ENCODE data around the gene VWDE. TPM values are rescaled to one million over a fixed set of nuclear protein-coding genes. Genes with fewer than 3 reads are reported as not detected.

VWDE gene
- total RNA-seq, 2 experiments from 2014 or later: 1.5 to 1.9 TPM

DNA sequence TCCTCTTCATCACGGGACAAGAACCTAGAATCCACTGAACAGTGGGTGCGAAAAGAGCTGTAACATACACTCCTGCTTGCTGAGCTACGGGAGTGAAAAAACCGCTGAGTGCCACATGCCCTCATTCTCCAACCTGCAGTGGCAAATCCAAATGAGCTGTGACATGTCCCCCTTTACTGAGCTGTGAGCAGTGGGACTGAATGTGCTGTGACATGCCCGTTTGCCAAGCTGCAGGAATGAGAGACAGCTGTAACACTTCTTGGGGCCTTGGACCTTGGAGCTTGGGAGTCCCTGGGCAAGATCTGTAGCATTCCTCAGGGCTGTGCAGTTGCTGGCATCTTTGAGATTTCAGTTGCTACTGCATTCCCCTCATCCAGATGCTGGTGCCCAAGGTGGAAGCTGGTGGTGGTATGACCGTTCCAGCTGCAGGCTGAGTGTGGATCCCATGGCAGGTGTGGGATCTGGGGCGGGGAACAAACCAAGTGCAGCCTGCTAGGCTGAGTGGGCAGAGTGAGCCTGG is 107.6 kb downstream of the VWDE start:
- CTCF ChIA-PET: interaction anchor here (0.7 to 1.9 kb wide), 3 partner anchors 15 to 181 kb away, joined by 3 to 4 read pairs (median 3); partner anchors contain the start of gene TMEM106B
- intact Hi-C loops (cut with micrococcal nuclease): no loop called here
- peaks cover 5% of the 10 kb centered on the region for H3K27me3 Mint-ChIP-seq (ENCODE audit: low read depth)
- H3K4me1 Mint-ChIP-seq (ENCODE audit: low read depth): peaks cover 5% of the 10 kb centered on the region
- no peak overlapping the region for H3K27ac Mint-ChIP-seq
- H3K4me3 Mint-ChIP-seq: no peak overlapping the region
- no peak for DNase-seq
- no peaks in the 10 kb centered on the region for H3K9me3 Mint-ChIP-seq
- H3K36me3 Mint-ChIP-seq (ENCODE audit: low read depth): no peaks in the 10 kb centered on the region

DNA sequence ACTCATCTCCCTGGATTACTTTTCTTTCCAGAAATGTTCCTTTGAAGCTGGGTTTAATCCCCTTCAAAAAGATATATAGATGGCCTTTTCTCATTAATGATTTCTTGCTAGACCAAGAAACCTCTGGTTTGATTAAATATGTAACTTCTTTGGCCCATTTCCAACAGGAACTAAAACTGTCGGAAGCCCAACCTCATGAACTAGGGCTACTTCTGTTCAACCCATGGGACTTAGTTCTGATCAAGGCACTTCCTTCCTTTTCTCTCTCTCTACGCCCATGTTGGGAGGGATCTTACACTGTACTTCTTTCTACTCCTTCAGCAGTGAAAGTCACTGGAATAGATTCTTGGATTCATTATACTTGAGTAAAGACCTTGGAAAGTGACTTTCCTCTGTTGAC is 109.0 kb downstream of the VWDE start:
- no peak overlapping the region for H3K27ac Mint-ChIP-seq
- intact Hi-C loops (cut with micrococcal nuclease): loop anchor here (5.0 kb wide), 1 partner anchor 182 kb away; no protein-coding TSS in a partner anchor
- CTCF ChIA-PET: no interaction called here
- no peak overlapping the region for H3K4me3 Mint-ChIP-seq
- H3K9me3 Mint-ChIP-seq: peaks cover 2% of the 10 kb centered on the region
- H3K27me3 Mint-ChIP-seq (ENCODE audit: low read depth): peaks cover 5% of the 10 kb centered on the region
- peaks cover 5% of the 10 kb centered on the region for H3K4me1 Mint-ChIP-seq (ENCODE audit: low read depth)
- H3K36me3 Mint-ChIP-seq (ENCODE audit: low read depth): no peaks in the 10 kb centered on the region
- no peak for DNase-seq

DNA sequence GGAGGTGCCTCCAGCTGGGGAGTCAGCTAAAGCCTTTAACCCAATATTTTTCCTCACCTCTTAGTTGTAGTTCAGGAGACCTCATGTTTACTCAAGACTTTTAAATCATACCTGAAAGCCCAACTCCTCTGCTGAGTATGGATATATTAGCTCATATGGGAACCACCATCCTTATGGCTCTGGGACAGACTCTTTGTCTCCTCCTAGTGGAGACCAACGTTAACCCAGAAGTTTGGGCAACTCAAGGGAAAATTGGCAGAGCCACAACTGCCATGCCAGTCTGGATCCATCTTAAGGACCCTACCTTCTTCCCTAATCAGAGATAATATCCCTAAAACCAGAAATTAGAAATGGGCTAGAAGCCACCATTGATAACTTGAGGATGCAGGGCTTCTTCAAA is 111.8 kb downstream of the VWDE start:
- no peaks in the 10 kb centered on the region for H3K36me3 Mint-ChIP-seq (ENCODE audit: low read depth)
- peaks cover 5% of the 10 kb centered on the region for H3K4me1 Mint-ChIP-seq (ENCODE audit: low read depth)
- H3K27ac Mint-ChIP-seq: no peak overlapping the region
- peaks cover 11% of the 10 kb centered on the region for H3K9me3 Mint-ChIP-seq
- peaks cover 5% of the 10 kb centered on the region for H3K27me3 Mint-ChIP-seq (ENCODE audit: low read depth)
- intact Hi-C loops (cut with micrococcal nuclease): loop anchor here (1.0 to 5.0 kb wide), 3 partner anchors 81 to 226 kb away; partner anchors contain the start of gene TMEM106B
- H3K4me3 Mint-ChIP-seq: no peak overlapping the region
- CTCF ChIA-PET: interaction anchor here (0.6 to 2.2 kb wide), 10 partner anchors 10 to 227 kb away, joined by 3 to 15 read pairs (median 3); partner anchors contain the start of gene TMEM106B
- peak; percentile 17 for DNase-seq

DNA sequence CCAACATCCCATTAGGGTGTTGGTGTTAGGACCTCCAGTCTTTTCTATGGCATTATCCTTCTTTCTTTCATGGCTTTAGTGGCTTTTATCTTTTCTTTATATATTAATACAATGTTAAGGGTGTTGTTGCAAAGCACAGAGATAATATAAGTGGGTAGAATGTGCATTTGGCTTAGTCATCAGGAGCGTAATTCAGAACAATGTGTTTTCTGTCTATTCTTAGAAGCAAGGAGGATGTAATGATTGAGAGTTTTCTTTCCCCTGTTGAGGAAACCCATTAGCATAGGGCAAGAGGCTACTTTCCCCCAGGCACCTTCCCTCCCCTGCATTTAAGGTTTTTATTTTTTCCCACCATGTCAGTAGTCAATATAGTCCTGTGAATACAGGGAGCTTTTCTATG is 112.9 kb downstream of the VWDE start:
- peaks cover 5% of the 10 kb centered on the region for H3K27me3 Mint-ChIP-seq (ENCODE audit: low read depth)
- H3K27ac Mint-ChIP-seq: no peak overlapping the region
- no peak overlapping the region for H3K4me3 Mint-ChIP-seq
- peaks cover 11% of the 10 kb centered on the region for H3K9me3 Mint-ChIP-seq
- H3K4me1 Mint-ChIP-seq (ENCODE audit: low read depth): peaks cover 5% of the 10 kb centered on the region
- DNase-seq: no peak
- CTCF ChIA-PET: interaction anchor here (0.7 to 1.6 kb wide), 3 partner anchors 128 to 226 kb away, joined by 3 read pairs; no protein-coding TSS in a partner anchor
- intact Hi-C loops (cut with micrococcal nuclease): loop anchor here (5.0 kb wide), 1 partner anchor 178 kb away; no protein-coding TSS in a partner anchor
- no peaks in the 10 kb centered on the region for H3K36me3 Mint-ChIP-seq (ENCODE audit: low read depth)

DNA sequence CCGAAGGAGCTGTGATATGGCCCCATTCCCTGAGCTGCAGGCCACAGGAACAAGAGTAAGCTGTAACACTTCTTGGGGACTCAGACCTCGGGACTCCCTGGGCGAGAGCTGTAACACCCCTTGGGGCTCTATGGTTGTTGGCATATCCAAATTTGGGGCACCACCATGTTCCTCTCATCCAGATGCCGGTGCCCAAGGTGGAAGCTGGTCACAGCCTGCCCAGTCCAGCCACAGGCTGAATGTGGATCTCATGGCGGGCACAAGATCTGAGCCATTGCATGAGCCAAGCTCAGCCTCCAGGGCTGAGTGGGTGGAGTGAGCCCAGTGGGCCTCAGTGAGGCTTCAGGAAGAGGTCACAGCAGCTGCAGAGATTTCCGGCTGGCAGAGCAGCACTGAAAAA is 113.7 kb downstream of the VWDE start:
- Mint-ChIP-seq H3K36me3 (ENCODE audit: low read depth) (no peaks in the 10 kb centered on the region), H3K27ac (no peak overlapping the region), H3K4me3 (no peak overlapping the region), H3K4me1 (ENCODE audit: low read depth) (peaks cover 3% of the 10 kb centered on the region), H3K9me3 (peaks cover 11% of the 10 kb centered on the region), H3K27me3 (ENCODE audit: low read depth) (peaks cover 2% of the 10 kb centered on the region)
- intact Hi-C loops (cut with micrococcal nuclease): loop anchor here (5.0 kb wide), 1 partner anchor 178 kb away; no protein-coding TSS in a partner anchor
- no peak for DNase-seq
- CTCF ChIA-PET: interaction anchor here (0.6 kb wide), 2 partner anchors 24 to 169 kb away, joined by 3 read pairs; no protein-coding TSS in a partner anchor

DNA sequence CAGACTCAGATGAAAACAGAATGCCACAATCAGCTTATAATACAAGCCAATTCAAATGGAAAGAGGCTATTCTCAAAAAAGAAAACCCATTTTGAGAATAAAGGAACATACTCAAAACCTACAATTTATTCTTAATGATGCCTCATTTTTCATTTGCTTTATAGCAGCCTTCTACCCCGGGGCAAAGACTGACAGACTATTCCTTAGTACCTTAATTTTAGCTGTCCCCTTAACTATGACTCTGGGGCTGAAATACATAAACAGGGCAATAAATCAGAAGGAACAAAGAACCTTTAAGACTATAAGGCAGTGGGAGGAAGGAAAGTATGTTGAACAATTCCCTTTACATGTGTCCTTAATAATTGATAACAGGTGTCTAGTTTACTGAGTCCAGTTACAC is 115.8 kb downstream of the VWDE start:
- intact Hi-C loops (cut with micrococcal nuclease): no loop called here
- Mint-ChIP-seq H3K27ac (no peak overlapping the region), H3K27me3 (ENCODE audit: low read depth) (peaks cover 3% of the 10 kb centered on the region), H3K4me1 (ENCODE audit: low read depth) (no peaks in the 10 kb centered on the region), H3K4me3 (no peak overlapping the region), H3K36me3 (ENCODE audit: low read depth) (no peaks in the 10 kb centered on the region), H3K9me3 (peaks cover 11% of the 10 kb centered on the region)
- CTCF ChIA-PET: no interaction called here
- DNase-seq: no peak

DNA sequence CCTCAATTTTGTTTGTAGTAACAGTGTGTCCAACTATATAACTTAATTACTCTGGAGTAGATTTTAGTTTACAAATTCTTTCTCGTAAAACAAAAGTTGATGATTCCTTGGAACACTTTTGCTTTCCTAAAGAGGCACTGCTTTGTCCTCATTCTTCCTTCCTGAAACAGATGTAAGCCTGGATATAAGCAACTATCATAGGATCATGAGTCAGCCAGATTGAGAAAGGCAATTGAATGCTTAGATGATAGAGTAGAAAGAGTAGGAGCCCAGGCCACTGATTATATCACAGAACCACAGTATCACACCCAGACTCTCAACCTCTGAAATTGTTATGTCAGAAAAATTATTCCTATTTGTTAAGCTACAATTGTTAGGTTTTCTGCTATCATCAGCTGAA is 122.6 kb downstream of the VWDE start:
- Mint-ChIP-seq H3K4me1 (ENCODE audit: low read depth) (peaks cover 4% of the 10 kb centered on the region), H3K9me3 (peaks cover 5% of the 10 kb centered on the region), H3K36me3 (ENCODE audit: low read depth) (peaks cover 4% of the 10 kb centered on the region), H3K27me3 (ENCODE audit: low read depth) (peaks cover 3% of the 10 kb centered on the region), H3K27ac (no peak overlapping the region), H3K4me3 (no peak overlapping the region)
- intact Hi-C loops (cut with micrococcal nuclease): no loop called here
- DNase-seq: no peak
- CTCF ChIA-PET: no interaction called here

Other genes with a start within 250 kb of the VWDE start
- 10 to 100 TPM; 25.3 to 28.3 TPM for gene TMEM106B, start 192.6 kb downstream of the VWDE start, total RNA-seq
- gene SCIN, start 166.9 kb upstream of the VWDE start, total RNA-seq: under 1 TPM; 0.05 to 0.36 TPM